HG03521 (cell line): ENCODE results near the gene NFS1.
"Not testable (repeated sequence)": the region's sequence is repeated elsewhere in the genome, so short reads cannot be mapped to it uniquely, and the experiment has no call there.

Experiments
- ATAC-seq: cut with Tn5 transposase; IDR thresholded peaks from one replicate; pipeline ENCODE4 v1.9.1; 2021; ENCODE audit warnings: mild to moderate bottlenecking, moderate library complexity; ENCODE audit not compliant: unreplicated experiment

The NFS1 gene

GRCh38 chr20:35729836-35730582 lies 30.9 kb upstream of the NFS1 start:
- no peak for ATAC-seq

DNA sequence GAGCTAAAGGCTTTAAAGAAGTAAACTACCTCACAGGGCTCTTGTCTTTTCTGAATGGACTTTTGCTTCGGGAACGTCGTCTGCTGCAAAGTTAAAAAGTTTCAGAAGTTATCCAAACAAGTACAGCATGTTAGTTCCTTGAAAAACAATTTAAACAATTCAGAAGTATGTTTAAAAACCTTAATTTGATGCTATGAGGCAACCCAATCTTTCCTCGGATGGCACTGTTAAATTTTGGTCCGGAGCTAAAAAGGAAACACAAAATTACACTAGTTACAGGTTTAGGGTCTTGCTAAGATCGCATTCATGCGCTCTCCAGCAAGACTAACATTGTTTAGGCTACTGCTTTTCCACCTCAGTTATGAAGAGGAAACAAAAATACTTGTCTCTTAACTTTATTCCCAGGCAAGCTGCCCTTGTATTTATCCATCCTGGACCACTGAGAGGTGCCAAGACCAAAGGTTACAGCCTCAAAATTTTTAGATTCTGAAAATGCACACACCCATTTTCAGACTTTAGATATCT lies 30.2 kb upstream of the NFS1 start:
- no peak for ATAC-seq

DNA sequence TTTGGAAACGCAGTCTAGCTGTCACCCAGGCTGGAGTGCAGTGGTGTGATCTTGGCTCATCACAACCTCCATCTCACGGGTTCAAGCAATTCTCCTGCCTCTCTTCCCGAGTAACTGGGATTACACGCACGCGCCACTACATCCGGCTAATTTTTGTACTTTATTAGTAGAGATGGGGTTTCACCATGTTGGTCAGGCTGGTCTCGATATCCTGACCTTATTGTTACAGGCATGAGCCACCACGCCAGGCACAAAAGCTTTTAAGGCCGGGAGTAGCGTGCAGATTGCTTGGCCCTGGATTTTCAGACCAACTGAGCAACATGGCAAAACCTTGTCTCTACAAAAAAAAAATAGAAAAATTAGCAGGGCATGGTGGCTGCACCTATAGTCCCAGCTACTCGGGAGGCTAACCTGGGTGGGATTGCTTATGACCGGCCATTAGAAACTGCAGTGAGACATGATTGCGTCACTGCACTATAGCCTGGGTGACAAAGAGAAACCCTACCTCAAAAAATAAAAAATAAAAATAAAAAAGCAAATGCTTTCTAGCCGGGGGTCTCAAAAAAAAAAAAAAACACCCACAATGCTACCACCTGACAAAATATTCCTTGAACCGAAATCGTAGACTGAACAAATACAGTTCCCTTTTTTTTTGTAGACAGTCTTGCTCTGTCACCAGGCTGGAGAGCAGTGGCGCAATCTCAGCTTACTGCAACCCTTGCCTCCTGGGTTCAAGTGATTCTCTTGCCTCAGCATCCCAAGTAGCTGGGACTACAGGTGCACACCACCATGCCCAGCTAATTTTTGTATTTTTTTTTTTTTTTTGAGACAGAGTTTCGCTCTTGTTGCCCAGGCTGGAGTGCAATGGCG lies 27.9 kb upstream of the NFS1 start:
- no peak for ATAC-seq

GRCh38 chr20:35724321-35725230 lies 25.4 kb upstream of the NFS1 start:
- no peak for ATAC-seq

DNA sequence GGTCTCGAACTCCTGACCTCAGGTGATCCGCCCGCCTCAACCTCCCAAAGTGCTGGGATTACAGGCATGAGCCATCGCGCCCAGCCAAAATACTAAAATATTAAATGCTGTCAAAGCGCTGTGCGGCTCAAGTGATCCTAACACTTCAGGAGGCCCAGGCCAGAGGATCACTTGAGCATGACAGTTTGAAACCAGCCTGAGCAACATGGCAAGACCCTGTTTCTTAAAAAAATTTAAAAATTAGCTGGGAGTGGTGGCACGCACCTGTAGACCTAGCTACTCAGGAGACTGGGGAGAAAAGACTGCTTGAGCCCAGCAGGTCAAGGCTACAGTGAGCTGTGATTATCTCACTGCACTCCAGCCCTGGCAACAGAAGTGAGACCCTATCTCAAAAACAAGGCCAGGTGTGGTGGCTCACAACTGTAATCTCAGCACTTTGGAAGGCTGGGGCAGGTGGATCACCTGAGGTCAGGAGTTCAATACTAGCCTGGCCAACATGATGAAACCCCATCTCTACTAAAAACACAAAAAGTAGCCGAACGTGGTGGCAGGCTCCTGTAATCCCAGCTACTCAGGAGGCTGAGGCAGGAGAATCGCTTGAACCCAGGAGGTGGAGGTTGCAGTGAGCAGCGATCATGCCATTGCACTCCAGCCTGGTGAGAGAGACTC lies 24.6 kb upstream of the NFS1 start:
- ATAC-seq: not testable (repeated sequence)

- not testable (repeated sequence) for ATAC-seq
Observed at GRCh38 chr20:35723275-35723639, 24.1 kb upstream of the NFS1 start.

GRCh38 chr20:35721621-35722020 lies 22.5 kb upstream of the NFS1 start:
- ATAC-seq: no peak

DNA sequence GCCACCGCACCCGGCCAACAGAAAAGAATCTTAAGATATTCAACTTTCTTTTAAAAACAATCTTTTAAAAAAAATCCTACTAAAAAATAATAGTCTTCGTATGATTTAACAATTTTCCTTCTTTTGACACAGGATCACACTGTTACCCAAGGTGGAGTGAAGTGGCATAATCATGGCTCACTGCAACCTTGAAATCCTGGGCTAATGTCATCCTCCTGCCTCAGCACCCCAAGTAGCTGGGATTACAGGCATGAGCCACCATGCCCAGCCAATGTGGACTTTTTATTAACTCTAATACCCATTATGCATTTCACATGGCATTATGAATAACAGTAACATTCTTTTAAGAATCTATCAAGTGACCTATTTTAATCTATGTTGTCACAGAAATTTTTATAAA lies 22.1 kb upstream of the NFS1 start:
- ATAC-seq: no peak

DNA sequence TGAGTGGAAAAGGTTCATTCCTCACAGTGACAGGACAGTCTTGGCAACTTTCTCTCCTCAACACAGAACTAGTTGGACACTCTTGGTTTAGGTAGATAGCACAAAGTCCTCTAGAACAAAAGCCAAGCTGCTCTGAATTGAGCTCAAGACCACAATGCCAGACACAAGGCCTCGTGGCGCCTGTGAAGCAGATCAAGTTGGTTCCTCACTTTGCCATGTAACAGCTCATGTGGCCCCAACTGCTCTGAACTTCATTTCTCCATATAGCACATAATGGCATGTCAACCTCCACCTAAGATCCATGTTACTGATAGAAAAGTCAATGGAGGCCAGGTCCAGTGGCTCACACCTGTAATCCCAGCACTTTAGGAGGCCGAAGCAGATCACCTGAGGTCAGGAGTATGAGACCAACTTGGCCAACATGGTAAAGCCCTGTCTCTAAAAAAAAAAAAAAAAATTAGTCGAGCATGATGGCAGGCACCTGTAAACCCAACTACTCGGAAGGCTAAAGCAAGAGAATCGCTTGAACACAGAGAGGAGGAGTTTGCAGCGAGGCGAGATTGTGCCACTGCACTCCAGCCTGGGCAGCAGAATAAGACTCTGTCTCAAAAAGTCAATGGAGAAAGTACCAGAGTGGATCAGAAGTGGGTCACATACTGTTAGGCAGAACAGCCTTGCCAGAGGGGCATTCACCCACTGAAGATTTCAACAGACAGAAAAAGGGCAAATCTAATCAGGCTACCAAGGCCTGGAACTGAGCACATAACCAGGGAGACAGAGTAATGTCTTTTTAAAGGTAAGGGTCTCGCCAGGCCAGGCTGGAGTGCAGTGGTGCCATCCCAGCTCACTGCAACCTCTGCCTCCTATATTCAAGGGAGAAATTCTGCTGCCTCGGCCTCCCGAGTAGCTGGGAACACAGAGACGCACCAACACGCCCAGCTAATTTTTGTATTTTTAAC lies 21.3 kb upstream of the NFS1 start:
- ATAC-seq: no peak

GRCh38 chr20:35719717-35720116 lies 20.6 kb upstream of the NFS1 start:
- no peak for ATAC-seq

- no peak for ATAC-seq
Observed at GRCh38 chr20:35718972-35719635, 20.0 kb upstream of the NFS1 start.

DNA sequence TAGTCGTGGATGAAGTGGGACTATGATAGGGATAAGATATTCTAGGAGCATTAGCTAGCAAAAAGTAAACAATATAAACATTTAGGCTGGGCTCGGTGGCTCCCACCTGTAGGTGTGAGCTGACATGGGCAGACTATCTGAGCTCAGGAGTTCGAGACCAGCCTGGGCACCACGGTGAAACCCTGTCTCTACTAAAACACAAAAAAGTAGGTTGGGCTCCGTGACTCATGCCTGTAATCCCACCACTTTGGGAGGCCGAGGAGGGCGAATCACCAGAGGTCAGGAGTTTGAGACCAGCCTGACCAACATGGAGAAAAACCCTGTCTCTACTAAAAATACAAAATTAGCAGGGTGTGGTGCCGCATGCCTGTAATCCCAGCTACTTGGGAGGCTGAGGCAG lies 19.2 kb upstream of the NFS1 start:
- ATAC-seq: not testable (repeated sequence)

DNA sequence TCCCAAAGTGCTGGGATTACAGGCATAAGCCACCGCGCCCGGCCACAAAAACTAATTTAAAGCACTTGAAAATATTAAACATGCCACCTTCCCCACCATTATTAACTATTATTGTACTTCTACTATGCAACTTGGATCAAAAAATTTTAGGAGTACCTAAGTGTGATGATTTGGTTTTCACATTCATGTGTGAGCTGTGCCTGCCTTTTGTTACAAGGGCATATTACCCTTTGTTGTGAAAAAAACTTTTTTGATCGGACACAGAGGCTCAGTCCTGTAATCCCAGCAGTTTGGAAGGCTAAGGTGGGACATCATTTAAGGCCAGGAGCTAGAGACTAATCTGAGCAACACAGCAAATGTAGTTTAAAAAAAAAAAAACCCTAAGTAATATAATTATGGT lies 17.2 kb upstream of the NFS1 start:
- ATAC-seq: no peak

DNA sequence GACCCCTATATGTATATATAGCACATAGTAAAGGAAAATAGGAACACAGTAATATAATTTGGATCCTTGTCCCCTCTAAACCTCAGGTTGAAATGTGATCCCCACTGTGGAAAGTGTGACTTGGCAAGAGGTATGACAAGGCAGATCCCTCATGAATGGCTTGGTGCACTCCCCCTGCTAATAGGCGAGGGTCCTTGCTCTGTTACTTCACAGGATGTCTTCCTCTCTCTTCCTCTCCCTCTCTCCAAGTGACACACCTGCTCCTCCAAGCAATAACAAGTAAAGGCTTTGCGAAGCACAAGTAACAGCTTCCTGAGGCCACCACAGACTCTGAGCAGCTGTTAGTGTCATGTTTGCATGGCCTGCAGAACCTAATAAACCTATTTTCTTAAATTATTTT lies 16.5 kb upstream of the NFS1 start:
- no peak for ATAC-seq

GRCh38 chr20:35714127-35714526 lies 15.0 kb upstream of the NFS1 start:
- ATAC-seq: no peak

DNA sequence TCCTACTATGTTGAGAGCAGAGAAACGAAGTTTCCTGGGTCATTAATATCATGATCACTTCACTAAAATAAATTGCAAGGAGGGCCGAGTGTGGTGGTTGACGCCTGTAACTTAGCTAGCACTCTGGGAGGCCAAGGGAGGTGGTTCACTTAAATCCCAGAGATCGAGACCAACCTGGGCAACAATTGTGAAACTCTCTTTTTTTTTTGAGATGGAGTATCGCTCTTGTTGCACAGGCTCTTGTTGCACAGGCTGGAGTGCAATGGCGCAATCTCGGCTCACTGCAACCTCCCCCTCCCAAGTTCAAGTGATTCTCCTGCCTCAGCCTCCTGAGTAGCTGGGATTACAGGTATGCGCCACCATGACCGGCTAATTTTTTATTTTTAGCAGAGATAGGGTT lies 14.0 kb upstream of the NFS1 start:
- ATAC-seq: not testable (repeated sequence)

GRCh38 chr20:35711588-35712209 lies 12.5 kb upstream of the NFS1 start:
- no peak for ATAC-seq

GRCh38 chr20:35710884-35711587 lies 11.9 kb upstream of the NFS1 start:
- ATAC-seq: no peak
